ENCODE data around the gene YPEL3. TPM values are rescaled to one million over a fixed set of nuclear protein-coding genes. Genes with fewer than 3 reads are reported as not detected.

Gene YPEL3
- total RNA-seq, 1 donor from 2014 or later, result 21.1 TPM

- no peak for DNase-seq
Observed at GRCh38 chr16:30088832-30089624, 7.0 kb downstream of the YPEL3 start.

GRCh38 chr16:30088237-30088831, 7.7 kb downstream of the YPEL3 start:
- DNase-seq, result no peak

- DNase-seq, result no peak
Observed at GRCh38 chr16:30087181-30087898, 8.7 kb downstream of the YPEL3 start.

GRCh38 chr16:30086291-30087140, 9.5 kb downstream of the YPEL3 start:
- no peak for DNase-seq

DNA sequence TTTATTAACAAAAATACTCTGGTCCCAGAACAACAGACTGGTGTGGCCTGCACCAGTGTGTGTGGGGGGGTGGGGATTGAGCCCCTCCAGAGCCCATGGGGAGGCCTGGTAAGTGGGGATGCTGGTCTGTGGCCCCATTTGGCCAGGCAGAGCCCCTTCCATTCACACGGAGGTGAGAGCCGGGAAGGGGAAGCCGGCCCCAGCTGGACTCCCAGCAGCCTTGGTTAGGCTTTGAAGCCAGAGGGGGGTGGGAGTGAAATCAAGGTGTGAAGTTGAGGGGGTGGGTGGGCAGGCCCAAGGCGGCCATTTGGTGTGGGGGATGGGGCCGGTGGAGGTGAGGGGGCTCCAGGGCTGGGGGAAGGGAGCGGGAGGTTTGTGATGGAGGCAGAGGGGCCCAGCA, 10.2 kb downstream of the YPEL3 start:
- no peak for DNase-seq

DNA sequence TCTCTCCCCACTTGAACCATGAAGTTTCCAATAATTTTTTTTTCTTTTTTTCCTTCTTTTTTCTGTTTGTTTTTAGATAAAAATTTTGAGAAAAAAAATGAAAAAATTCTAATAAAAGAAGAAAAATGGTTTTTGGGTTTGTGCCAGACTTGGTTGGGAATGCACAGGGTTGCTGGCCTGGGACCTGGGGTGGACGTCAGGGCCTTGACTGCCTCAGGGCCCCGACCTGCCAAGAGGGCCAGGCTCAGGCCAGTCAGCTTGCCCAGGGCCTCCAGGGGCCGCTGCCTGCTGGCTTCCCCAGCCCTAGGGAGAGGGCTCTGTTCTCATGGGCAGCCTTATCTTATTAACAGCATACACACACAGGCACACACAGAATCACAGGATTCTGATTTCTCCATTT, 10.8 kb downstream of the YPEL3 start:
- no peak for DNase-seq

DNA sequence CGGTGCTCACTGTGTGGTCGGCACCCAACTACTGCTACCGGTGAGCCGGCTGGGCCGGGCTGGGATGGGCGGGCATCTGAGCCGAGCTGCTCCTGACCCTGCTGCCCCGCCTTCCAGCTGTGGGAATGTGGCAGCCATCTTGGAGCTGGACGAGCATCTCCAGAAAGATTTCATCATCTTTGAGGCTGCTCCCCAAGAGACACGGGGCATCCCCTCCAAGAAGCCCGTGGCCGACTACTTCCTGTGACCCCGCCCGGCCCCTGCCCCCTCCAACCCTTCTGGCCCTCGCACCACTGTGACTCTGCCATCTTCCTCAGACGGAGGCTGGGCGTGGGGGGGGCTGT, 11.2 kb downstream of the YPEL3 start:
- DNase-seq, result no peak

GRCh38 chr16:30084096-30084815, 11.8 kb downstream of the YPEL3 start:
- DNase-seq, result no peak

DNA sequence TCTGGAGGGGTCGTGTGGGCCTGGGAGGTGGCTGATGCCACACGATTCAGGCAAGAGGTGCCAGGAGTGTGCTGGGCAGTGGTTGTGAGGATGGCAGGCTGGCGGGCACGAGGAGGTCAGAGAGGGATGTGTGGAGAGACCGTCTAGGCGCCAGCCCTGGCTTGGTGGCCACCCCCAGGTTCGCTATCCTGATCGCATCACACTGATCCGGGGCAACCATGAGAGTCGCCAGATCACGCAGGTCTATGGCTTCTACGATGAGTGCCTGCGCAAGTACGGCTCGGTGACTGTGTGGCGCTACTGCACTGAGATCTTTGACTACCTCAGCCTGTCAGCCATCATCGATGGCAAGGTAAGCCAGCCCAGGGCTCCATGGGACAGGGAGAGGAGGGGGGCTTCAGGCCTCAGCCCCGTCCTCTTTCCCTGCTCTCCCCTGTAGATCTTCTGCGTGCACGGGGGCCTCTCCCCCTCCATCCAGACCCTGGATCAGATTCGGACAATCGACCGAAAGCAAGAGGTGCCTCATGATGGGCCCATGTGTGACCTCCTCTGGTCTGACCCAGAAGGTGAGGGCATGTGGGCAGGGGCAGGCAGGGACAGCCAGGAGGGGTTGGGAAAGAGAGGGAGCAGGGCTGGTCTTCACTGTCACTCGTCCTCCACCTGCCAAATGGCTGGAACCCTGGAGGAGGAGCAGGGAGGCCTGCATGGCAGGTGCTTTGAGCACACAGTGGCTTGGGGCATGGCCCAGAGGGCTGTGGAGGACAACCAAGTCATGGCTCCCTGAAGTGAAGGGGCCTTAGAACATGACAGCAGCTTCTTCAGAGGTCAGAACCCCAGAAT, 12.6 kb downstream of the YPEL3 start:
- DNase-seq, result no peak

DNA sequence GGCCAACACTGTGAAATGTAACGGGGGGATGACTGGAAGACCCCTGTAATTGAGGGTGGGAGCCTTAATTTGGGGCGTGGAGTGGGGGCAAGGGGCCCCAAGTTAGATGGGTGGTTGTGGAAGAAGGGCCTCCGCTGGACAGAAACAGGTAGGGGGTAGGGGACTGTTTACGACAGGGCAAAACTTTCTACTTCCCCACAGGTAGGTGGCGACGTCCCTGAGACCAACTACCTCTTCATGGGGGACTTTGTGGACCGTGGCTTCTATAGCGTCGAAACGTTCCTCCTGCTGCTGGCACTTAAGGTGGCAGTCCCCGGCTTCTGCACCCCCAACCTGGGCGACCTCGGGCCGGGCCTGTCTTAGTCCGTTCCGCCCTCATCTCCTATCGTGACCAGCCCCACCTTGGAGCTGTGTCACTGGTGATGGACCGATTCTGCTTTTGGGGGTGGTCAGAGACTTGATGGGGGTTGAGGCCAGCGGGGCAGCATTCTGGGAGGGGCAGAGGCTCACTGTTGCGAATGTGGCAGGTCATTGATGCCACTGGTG, 13.4 kb downstream of the YPEL3 start:
- DNase-seq, result no peak

DNA sequence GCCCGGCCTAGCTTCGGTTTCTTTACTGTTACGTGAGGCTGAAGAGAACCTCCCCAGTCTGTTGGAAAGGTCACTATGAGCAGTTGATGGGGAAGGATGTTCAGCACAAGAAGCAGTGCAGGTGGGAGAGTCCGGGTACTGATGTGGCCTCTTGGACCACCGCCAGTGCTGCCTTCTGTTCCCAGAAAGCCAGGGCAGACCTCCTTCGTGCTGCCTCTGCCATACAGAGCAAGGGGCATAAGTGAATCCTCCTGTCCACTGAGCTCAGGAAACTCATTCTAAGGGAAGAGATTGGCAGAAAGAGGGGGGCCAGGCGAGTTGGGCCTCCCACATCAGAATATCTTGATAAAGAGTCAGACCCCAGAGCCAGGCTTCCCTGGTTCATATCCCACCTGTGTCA, 16.5 kb downstream of the YPEL3 start:
- no peak for DNase-seq

DNA sequence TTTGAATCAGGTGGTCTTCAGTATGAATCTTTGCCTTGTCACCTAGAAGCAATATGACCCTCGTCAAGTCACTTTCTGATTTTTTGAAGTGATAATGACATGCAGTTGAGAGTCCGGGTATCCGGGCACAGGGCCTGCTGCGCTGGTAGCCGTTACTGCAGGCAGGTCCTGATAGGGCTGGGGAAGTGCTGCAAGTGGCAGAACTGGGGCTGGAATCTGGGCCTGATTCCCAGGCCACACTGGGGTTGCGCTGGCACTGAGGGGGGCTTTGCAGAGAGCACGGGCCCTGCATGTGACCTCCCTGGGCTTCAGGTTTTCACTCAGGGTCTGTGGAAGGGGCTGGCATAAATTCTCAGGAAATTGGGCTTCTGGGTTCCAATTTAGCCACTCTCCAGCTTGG, 17.3 kb downstream of the YPEL3 start:
- DNase-seq, result no peak

- DNase-seq, result no peak
Observed at GRCh38 chr16:30077656-30078055, 18.4 kb downstream of the YPEL3 start.

GRCh38 chr16:30076276-30076791, 19.7 kb downstream of the YPEL3 start:
- DNase-seq, result no peak

DNA sequence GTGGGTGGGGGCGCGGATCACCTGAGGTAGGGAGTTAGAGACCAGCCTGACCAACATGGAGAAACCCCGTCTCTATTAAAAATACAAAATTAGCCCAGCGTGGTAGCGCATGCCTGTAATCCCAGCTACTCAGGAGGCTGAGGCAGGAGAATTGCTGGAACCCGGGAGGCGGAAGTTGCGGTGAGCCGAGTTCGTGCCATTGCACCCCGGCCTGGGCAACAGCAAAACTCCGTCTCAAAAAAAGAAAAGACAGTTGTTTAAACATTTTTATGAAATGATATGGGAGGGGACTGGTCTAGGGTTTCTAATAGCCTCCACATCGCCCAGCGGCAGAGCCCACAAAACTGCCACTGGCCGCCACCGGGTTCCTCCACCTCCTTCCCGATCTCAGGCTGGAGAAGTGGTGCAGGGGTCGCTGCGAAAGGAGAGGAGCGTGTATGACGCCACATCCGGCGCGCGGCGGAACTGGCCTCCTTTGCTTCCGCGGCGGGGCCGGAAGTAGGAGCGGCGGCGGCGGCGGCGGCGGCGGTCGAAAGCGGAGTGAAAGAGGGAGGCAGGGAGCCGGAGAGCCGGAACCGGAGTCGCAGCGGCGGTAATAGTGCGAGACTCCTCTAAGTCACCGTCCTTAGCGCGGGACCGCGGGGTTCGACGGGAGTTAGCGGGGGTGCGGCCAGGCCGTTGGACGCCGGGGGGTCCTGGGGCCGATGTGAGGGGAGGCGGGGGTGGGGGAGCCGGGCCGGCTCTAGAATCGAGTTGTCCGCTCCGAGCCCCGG, 20.3 kb downstream of the YPEL3 start, which contains the start of gene PPP4C:
TSS of gene PPP4C (plus strand) at position 492 of the 773 bp plus-strand sequence. CDS start 384 bp downstream, outside the sequence.
- DNase-seq, result peak; percentile 78

DNA sequence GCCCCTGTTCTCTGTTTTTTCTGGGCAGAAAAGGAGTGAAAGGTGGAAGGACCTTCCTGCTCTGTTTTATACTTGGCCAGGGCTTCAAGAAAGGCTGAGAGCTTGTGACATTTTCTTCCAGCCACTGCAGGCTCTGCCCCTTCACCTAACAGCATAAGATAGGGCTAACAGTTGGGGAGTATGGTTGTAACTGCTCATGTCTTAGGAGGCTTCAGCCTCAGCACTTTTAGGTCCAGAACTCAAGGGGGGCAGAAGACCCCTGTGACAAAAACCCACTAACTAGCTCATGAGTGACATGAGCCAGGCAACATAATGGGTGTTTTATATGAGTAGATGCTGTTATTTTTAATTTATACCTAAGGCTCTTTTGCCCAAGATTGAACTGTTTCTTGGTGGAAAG, 25.5 kb downstream of the YPEL3 start:
- DNase-seq, result no peak

DNA sequence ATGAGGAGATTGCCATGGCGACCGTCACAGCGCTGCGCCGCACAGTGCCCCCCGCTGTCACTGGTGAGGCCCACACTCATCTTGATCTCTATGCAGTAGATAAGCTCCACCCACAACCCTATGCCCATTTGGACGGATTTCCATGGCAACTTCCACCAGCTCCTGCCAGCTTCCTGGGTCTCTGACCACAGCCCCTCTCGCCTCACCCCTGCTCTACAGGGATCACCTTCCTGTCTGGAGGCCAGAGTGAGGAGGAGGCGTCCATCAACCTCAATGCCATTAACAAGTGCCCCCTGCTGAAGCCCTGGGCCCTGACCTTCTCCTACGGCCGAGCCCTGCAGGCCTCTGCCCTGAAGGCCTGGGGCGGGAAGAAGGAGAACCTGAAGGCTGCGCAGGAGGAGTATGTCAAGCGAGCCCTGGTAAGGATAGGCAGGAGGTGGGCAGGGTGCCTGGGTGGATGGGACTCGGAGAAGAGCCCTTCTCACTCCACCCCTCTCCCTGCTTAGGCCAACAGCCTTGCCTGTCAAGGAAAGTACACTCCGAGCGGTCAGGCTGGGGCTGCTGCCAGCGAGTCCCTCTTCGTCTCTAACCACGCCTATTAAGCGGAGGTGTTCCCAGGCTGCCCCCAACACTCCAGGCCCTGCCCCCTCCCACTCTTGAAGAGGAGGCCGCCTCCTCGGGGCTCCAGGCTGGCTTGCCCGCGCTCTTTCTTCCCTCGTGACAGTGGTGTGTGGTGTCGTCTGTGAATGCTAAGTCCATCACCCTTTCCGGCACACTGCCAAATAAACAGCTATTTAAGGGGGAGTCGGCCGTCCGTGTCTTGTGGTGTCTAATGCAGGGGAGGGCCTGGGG, 26.2 kb downstream of the YPEL3 start:
- no peak for DNase-seq
